Activated CD8-positive, alpha-beta T cell treated with anti-CD3 and anti-CD28 coated beads for 36 hours (primary cell): ENCODE results near the gene TRIO. TPM values are rescaled to one million over a fixed set of nuclear protein-coding genes. Genes with fewer than 3 reads are reported as not detected.

Source experiments
- ATAC-seq: fragments of 200-7000 bp; cut with Tn5 transposase; one replicate; pipeline ENCODE4 v1.10.0; 2021; ENCODE audit warnings: mild to moderate bottlenecking, moderate library complexity
- CTCF ChIA-PET: fragments of 350-600 bp; sonication (Branson Sonifier 250); formaldehyde crosslinking; loops from one replicate; lab custom pipeline; 2021; ENCODE audit warnings: antibody characterized with exemption; lab: Charles Lee
- POLR2A ChIA-PET: fragments of 350-600 bp; sonication (Branson Sonifier 250); formaldehyde crosslinking; loops from one replicate; lab custom pipeline; 2021; ENCODE audit warnings: antibody characterized with exemption; lab: Charles Lee
- DNase-seq: peaks from one replicate; pipeline ENCODE4 v3.0.0-alpha.2; 2020
- H3K27ac Mint-ChIP-seq: one replicate; pipeline ENCODE4 v1.8.0; 2021; ENCODE audit warnings: mild to moderate bottlenecking, mixed read lengths
- H3K27me3 Mint-ChIP-seq: one replicate; pipeline ENCODE4 v1.8.0; 2021; ENCODE audit warnings: mixed read lengths
- H3K36me3 Mint-ChIP-seq: one replicate; pipeline ENCODE4 v1.8.0; 2021; ENCODE audit warnings: low read depth, mixed read lengths
- H3K4me1 Mint-ChIP-seq: one replicate; pipeline ENCODE4 v1.8.0; 2021; ENCODE audit warnings: low read depth, mixed read lengths
- H3K4me3 Mint-ChIP-seq: one replicate; pipeline ENCODE4 v1.8.0; 2021; ENCODE audit warnings: mild to moderate bottlenecking, moderate library complexity, mixed read lengths
- H3K9me3 Mint-ChIP-seq: one replicate; pipeline ENCODE4 v1.8.0; 2021; ENCODE audit warnings: mixed read lengths
- CTCF ChIP-seq: fragments of 200-600 bp; IDR thresholded peaks from one replicate; pipeline ENCODE4 v1.8.0; 2022; ENCODE audit warnings: antibody characterized with exemption, mild to moderate bottlenecking
- intact Hi-C: fragments of 100-400 bp; cut with micrococcal nuclease; formaldehyde crosslinking; loops from one replicate; pipeline ENCODE4 v1.10.0; 2022
- total RNA-seq, 2 experiments: library from RNA; stranded (reverse); gene quantifications; one replicate each; pipeline ENCODE4 v1.2.3, GENCODE V29; 2021

Gene TRIO
- total RNA-seq, 2 experiments from 2014 or later, result 11.4 to 11.5 TPM

GRCh38 chr5:14249258-14250082 is 106.3 kb downstream of the TRIO start:
- Mint-ChIP-seq H3K4me1 (no peaks in the 10 kb centered on the region), H3K27ac (no peak overlapping the region), H3K4me3 (no peak overlapping the region), H3K9me3 (no peaks in the 10 kb centered on the region), H3K27me3 (no peaks in the 10 kb centered on the region), H3K36me3 (no peaks in the 10 kb centered on the region)
- ATAC-seq, result no peak
- DNase-seq, result no peak
- ChIA-PET POLR2A (interaction anchor here (0.9 kb wide), 1 partner anchor 8 kb away, joined by 3 read pairs; no protein-coding TSS in a partner anchor), CTCF (interaction anchor here (1.1 kb wide), 1 partner anchor 17 kb away, joined by 3 read pairs; no protein-coding TSS in a partner anchor)
- intact Hi-C loops, result no loop called here
- TF ChIP-seq CTCF, result no peak

- TF ChIP-seq CTCF, result no peak
- DNase-seq (no peak), ATAC-seq (no peak)
- ChIA-PET POLR2A (no interaction called here), CTCF (no interaction called here)
- Mint-ChIP-seq H3K27ac (no peak overlapping the region), H3K4me1 (no peaks in the 10 kb centered on the region), H3K27me3 (no peaks in the 10 kb centered on the region), H3K36me3 (no peaks in the 10 kb centered on the region), H3K4me3 (no peak overlapping the region), H3K9me3 (peaks cover 2% of the 10 kb centered on the region)
- intact Hi-C loops, result no loop called here
These were observed 107.0 kb downstream of the TRIO start for GRCh38 chr5:14250084-14250695.

- ChIA-PET POLR2A (interaction anchor here (0.6 kb wide), 1 partner anchor 131 kb away, joined by 4 read pairs; no protein-coding TSS in a partner anchor), CTCF (no interaction called here)
- H3K27me3 Mint-ChIP-seq, result no peaks in the 10 kb centered on the region
- DNase-seq, result no peak
- H3K4me1 Mint-ChIP-seq, result no peaks in the 10 kb centered on the region
- no peaks in the 10 kb centered on the region for H3K36me3 Mint-ChIP-seq
- intact Hi-C loops, result no loop called here
- H3K9me3 Mint-ChIP-seq, result peaks cover 5% of the 10 kb centered on the region
- H3K4me3 Mint-ChIP-seq, result no peak overlapping the region
- no peak for TF ChIP-seq CTCF
- H3K27ac Mint-ChIP-seq, result no peak overlapping the region
- no peak for ATAC-seq
These were observed 107.9 kb downstream of the TRIO start for GRCh38 chr5:14250748-14251701.

GRCh38 chr5:14251733-14252132 is 108.6 kb downstream of the TRIO start:
- ATAC-seq (no peak), DNase-seq (no peak)
- POLR2A ChIA-PET, result no interaction called here
- Mint-ChIP-seq H3K9me3 (peaks cover 8% of the 10 kb centered on the region), H3K27me3 (peaks cover 1% of the 10 kb centered on the region), H3K4me3 (no peak overlapping the region), H3K36me3 (no peaks in the 10 kb centered on the region), H3K27ac (no peak overlapping the region), H3K4me1 (no peaks in the 10 kb centered on the region)
- CTCF ChIA-PET, result no interaction called here
- TF ChIP-seq CTCF, result no peak
- intact Hi-C loops, result no loop called here
